Neural crest cell (in vitro differentiated cells): ENCODE measurements around the gene NAGPA. TPM values are rescaled to one million over a fixed set of nuclear protein-coding genes. Genes with fewer than 3 reads are reported as not detected.

Experiments used
- DNase-seq: peaks from one replicate; pipeline ENCODE4 v3.0.0; 2021; ENCODE audit warnings: low read depth, mixed read lengths, low spot score
- H3K27ac Mint-ChIP-seq: one replicate; pipeline ENCODE4 v1.8.0; 2021; ENCODE audit warnings: mild to moderate bottlenecking, mixed read lengths; ENCODE audit not compliant: unreplicated experiment
- H3K27me3 Mint-ChIP-seq: 2 replicates; pipeline ENCODE4 v1.8.0; 2021; ENCODE audit warnings: low read depth, mild to moderate bottlenecking, mixed read lengths
- H3K36me3 Mint-ChIP-seq: 2 replicates; pipeline ENCODE4 v1.8.0; 2021; ENCODE audit warnings: low read depth, mild to moderate bottlenecking, mixed read lengths
- H3K4me1 Mint-ChIP-seq: 2 replicates; pipeline ENCODE4 v1.8.0; 2021; ENCODE audit warnings: mixed read lengths
- H3K4me3 Mint-ChIP-seq: one replicate; pipeline ENCODE4 v1.8.0; 2021; ENCODE audit warnings: mild to moderate bottlenecking, mixed read lengths
- H3K9me3 Mint-ChIP-seq: 2 replicates; pipeline ENCODE4 v1.8.0; 2021; ENCODE audit warnings: mixed read lengths
- total RNA-seq: library from RNA; stranded (reverse); gene quantifications from 2 replicates; pipeline ENCODE4 v1.2.1, GENCODE V29; 2021
- TF ChIP-seq, protein P1 (sequence below): fragments of 200-600 bp; sonication (generic); conservative IDR thresholded peaks from 2 replicates; pipeline ENCODE4 v1.5.0; 2021; ENCODE audit warnings: antibody characterized with exemption, mild to moderate bottlenecking

Gene NAGPA
- total RNA-seq, 1 donor from 2014 or later: 15.3 TPM

DNA sequence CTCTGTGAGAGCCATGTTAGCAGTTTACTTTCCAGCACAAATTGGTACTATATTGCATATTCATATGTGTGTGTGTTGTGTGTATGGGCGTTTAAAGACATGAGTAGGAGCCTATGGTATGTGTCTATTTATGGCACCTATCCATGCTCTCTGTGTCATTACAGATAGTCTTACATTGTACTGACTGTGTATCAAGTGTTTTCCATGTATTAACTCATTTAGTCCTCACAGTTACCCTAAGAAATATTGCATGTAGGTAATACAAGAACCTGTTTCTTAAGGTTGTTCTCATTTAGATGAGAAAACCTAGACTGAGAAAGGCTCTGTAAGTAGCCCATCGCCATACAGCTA lies 39.5 kb upstream of the NAGPA start:
- TF ChIP-seq, protein P1, sequence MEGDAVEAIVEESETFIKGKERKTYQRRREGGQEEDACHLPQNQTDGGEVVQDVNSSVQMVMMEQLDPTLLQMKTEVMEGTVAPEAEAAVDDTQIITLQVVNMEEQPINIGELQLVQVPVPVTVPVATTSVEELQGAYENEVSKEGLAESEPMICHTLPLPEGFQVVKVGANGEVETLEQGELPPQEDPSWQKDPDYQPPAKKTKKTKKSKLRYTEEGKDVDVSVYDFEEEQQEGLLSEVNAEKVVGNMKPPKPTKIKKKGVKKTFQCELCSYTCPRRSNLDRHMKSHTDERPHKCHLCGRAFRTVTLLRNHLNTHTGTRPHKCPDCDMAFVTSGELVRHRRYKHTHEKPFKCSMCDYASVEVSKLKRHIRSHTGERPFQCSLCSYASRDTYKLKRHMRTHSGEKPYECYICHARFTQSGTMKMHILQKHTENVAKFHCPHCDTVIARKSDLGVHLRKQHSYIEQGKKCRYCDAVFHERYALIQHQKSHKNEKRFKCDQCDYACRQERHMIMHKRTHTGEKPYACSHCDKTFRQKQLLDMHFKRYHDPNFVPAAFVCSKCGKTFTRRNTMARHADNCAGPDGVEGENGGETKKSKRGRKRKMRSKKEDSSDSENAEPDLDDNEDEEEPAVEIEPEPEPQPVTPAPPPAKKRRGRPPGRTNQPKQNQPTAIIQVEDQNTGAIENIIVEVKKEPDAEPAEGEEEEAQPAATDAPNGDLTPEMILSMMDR: no peak
- peaks cover 5% of the 10 kb centered on the region for H3K36me3 Mint-ChIP-seq
- H3K4me3 Mint-ChIP-seq: peak overlapping the region; percentile 98
- DNase-seq: no peak
- H3K9me3 Mint-ChIP-seq: no peaks in the 10 kb centered on the region
- H3K4me1 Mint-ChIP-seq: peaks cover 13% of the 10 kb centered on the region
- H3K27ac Mint-ChIP-seq: no peak overlapping the region
- no peaks in the 10 kb centered on the region for H3K27me3 Mint-ChIP-seq

DNA sequence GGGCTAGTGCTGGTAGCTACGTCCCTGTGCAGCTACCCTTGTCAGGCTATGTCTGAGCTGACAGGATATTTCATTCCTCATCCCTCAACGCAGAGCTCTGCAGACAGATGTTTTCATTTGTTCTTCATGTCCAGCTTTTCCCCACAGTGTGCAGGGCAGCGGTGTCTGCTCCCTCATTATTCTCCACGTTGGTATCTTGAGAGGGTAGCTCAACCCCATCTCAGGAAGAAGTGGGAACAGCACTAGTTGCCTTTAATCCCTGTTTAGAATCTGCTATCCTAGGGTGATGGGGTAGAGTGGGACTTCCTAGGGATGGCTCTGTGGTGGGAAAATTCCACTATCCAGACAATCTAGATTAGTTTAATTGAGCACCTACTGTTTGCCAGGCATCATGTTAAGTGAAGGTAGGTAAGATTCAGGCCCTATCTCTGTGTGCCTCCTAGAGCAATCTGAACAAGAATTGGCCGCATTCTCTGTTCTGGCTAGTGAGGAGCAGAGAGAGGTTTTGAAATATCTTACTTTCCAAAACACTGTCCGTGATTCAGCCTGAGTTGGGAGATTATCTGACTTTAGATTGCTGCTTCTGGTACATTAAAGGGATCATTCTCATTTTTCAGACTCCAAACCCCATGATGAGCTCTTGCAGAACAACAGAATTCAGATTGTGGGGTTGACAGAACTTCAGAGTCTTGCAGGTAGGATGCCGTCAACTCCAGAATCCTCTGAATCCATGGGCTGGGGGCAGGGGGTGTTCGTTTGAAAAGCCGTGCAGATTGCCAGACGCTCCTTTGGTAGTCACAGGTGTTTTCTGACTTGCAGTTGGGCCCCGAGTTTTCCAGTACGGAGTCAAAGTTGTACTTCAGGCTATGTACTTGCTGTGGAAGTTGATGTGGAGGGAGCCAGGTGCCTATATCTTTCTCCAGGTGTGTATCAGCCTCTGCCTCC lies 38.9 kb upstream of the NAGPA start:
- DNase-seq: no peak
- Mint-ChIP-seq H3K9me3 (no peaks in the 10 kb centered on the region), H3K27ac (peak overlapping the region; percentile 97), H3K4me1 (peaks cover 13% of the 10 kb centered on the region), H3K4me3 (peak overlapping the region; percentile 98), H3K36me3 (peaks cover 5% of the 10 kb centered on the region), H3K27me3 (peaks cover 6% of the 10 kb centered on the region)
- TF ChIP-seq, protein P1: no peak

DNA sequence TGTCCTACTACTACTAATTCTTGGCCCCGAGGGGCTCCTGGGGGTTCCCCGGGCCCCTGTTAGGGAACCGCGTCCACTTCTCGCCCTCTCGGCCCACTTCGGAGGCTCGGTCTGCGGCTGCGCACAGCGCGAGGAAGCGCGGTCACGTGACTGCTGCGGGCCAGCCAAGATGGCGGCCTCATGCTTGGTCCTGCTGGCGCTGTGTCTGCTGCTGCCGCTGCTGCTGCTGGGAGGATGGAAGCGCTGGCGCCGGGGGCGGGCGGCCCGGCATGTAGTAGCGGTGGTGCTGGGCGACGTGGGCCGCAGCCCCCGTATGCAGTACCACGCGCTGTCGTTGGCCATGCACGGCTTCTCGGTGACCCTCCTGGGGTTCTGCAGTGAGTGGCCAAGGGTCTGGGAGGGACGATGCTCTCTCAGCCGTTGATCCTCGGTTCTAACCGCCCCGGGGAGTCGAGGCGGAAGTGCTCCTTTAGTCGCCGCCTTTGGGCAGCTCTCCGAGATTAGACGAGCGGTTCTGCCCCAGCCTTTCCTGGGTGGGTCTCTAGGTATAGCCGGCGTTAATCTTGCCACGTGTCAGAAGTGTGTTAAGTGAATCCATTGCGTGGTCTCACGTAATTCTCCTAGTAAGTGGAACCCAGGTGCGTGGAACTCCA lies 38.1 kb upstream of the NAGPA start, which contains the start of gene ALG1:
ALG1 (plus strand) TSS at position 163 of the 653 bp plus-strand sequence; CDS start at position 170, 7 bp downstream.
- Mint-ChIP-seq H3K9me3 (no peaks in the 10 kb centered on the region), H3K4me1 (peaks cover 13% of the 10 kb centered on the region), H3K36me3 (peaks cover 5% of the 10 kb centered on the region), H3K27ac (peak within 1 kb of the TSS; percentile 97), H3K27me3 (peaks cover 14% of the 10 kb centered on the region), H3K4me3 (peak within 1 kb of the TSS; percentile 98)
- TF ChIP-seq, protein P1: no peak
- peak; percentile 78 for DNase-seq

DNA sequence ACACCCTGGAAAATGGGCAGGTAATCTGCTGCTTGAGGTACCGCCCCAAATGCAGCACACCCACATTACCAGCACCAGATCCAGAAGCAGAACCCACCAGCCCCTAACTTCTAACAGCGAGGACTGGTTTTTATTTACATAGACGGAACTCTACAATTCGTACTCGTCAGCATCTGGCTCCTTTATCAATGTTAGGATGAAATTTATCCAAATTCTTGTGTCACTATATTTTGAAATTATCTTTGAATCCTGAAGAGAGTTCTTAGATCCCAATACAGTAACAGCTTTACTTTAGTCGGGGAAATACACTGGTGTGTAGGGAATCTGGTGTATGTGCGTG lies 37.6 kb upstream of the NAGPA start:
- peak overlapping the region; percentile 97 for H3K27ac Mint-ChIP-seq
- peaks cover 15% of the 10 kb centered on the region for H3K27me3 Mint-ChIP-seq
- H3K9me3 Mint-ChIP-seq: no peaks in the 10 kb centered on the region
- TF ChIP-seq, protein P1: no peak
- H3K36me3 Mint-ChIP-seq: peaks cover 5% of the 10 kb centered on the region
- peak overlapping the region; percentile 98 for H3K4me3 Mint-ChIP-seq
- DNase-seq: no peak
- peaks cover 13% of the 10 kb centered on the region for H3K4me1 Mint-ChIP-seq

DNA sequence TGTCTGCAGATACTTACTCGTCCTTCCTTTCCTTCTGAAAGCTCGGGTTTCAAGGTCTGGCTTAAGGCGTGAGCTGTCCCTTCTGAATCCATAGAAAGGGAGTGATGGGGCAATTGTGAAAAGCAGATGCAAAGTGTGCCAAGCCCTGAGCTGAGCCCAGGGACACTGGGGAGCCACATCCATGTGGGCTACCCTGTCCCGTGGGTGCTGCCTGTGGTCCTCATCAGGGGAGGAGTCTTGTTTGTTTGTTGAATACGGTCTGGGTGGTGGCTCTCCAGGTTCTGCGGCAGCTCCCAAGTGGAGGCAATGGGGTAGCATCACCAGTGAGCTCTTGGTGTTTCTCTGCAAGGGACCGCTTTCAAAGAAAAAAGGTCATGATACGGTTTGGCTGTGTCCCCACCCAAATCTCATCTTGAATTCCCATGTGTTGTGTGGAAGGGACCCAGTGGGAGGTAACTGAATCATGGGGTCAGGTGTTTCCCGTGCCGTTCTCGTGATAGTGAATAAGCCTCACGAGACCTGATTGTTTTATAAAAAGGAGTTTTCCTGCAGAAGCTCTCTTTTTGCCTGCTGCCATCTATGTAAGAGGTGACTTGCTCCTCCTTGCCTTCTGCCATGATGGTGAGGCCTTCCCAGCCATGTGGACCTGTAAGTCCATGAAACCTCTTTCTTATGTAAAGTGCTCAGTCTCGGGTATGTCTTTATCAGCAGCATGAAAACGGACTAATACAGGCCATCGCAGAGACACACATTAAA lies 36.9 kb upstream of the NAGPA start:
- H3K4me3 Mint-ChIP-seq: peak overlapping the region; percentile 98
- H3K4me1 Mint-ChIP-seq: peaks cover 13% of the 10 kb centered on the region
- TF ChIP-seq, protein P1: no peak
- H3K27ac Mint-ChIP-seq: no peak overlapping the region
- peaks cover 19% of the 10 kb centered on the region for H3K27me3 Mint-ChIP-seq
- peaks cover 2% of the 10 kb centered on the region for H3K36me3 Mint-ChIP-seq
- no peaks in the 10 kb centered on the region for H3K9me3 Mint-ChIP-seq
- DNase-seq: no peak
